Measurements from ENCODE around the gene CRYGA.

DNA sequence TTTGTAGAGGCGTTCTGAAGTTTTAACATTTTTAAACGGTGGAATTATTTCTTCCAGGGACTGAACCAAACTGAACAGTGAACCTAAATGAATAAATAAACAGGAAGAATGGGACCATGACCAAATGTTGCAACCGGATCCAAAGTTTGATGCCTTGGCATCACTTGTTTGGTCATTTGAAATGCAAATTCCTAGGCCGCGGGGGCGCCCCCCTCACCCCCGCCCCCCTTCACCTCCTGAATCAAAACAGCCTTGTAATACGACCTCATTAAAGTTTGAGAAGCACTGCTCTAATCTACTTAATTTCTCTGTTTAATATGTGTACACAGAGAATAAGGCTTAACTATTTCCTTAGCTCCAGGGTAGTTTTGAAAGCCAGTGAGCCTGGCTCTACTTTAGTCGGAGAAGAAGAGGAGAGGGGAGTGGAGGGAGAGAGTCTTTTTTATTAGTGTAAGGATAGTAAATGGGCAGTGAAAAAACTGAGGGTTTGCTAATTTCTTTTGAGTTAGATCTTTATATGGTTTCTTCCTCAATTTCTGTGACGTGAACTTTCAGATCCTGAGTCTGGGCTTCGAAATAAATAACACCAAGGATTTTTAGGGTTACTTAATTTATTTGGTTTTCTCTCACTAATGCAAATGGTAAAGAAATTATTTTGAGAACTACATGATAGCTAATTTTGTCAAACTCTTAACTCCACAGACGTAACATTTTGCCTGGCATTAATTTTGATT is 20.8 kb upstream of the CRYGA start:
- no peak for TF ChIP-seq EZH2phosphoT487 (IDR thresholded peaks at IDR 0.05; ENCODE audit: insufficient read depth, low read depth)
- no peak for TF ChIP-seq EZH2 (IDR thresholded peaks at IDR 0.05; ENCODE audit: insufficient read depth, poor library complexity, severe bottlenecking)
